ENCODE measurements around the gene HAUS1. TPM values are rescaled to one million over a fixed set of nuclear protein-coding genes. Genes with fewer than 3 reads are reported as not detected.

The HAUS1 gene
- total and polyA plus RNA-seq, 2 donors (not counting 3 experiments of a cell fraction or from before 2014, with no cell fraction given): 29.4 to 57.1 TPM

- FAIRE-seq (no peak), DNase-seq (ENCODE audit: low read depth, low spot score) (no peak)
- Histone ChIP-seq H3K9me1 (replicated peaks; ENCODE audit: control insufficient read depth, extremely low read depth, insufficient read depth, low read length) (no peaks in the 10 kb centered on the region), H4K20me1 (replicated peaks; ENCODE audit: control insufficient read depth, extremely low read depth, insufficient read depth, low read length) (no peaks in the 10 kb centered on the region), H2AFZ (ENCODE audit: low read depth, low read length) (no peak overlapping the region), H3K27ac (ENCODE audit: insufficient read depth, low read depth, low read length) (no peak overlapping the region), H3K4me2 (ENCODE audit: insufficient read depth, low read length) (no peak overlapping the region), H3K79me2 (ENCODE audit: control insufficient read depth, insufficient read depth, low read length) (no peaks in the 10 kb centered on the region), H3K27me3 (ENCODE audit: control insufficient read depth in 2 of 2, insufficient read depth in 2 of 2, low read length in 2 of 2) (no peaks in the 10 kb centered on the region), H3K4me3 (replicated peaks in 1 of 3; ENCODE audit: insufficient read depth in 1 of 3, low read depth in 1 of 3, low read length in 3 of 3) (no peak overlapping the region), H3K36me3 (ENCODE audit: control insufficient read depth in 2 of 2, extremely low read depth in 1 of 2, insufficient read depth in 2 of 2, low read length in 2 of 2) (no peaks in the 10 kb centered on the region), H3K9me3 (replicated peaks; ENCODE audit: control insufficient read depth, insufficient read depth, low read length) (no peaks in the 10 kb centered on the region), H3K4me1 (ENCODE audit: control insufficient read depth, extremely low read depth, insufficient read depth, low read length) (no peaks in the 10 kb centered on the region), H3K9ac (replicated peaks; ENCODE audit: extremely low read depth, insufficient read depth, low read length) (no peak overlapping the region)
- TF ChIP-seq FOS (IDR thresholded peaks at IDR 0.05; ENCODE audit: borderline replicate concordance, insufficient read depth, low read length) (no peak), MYC (IDR thresholded peaks at IDR 0.05; ENCODE audit: low read depth, low read length) (no peak), POLR2A (IDR thresholded peaks at IDR 0.05; ENCODE audit: low read depth, low read length) (no peak), POLR2AphosphoS5 (IDR thresholded peaks at IDR 0.05; ENCODE audit: insufficient read depth, low read depth, low read length) (no peak), JUN (IDR thresholded peaks at IDR 0.05; ENCODE audit: borderline replicate concordance, insufficient read depth, insufficient read length, low read depth) (no peak), GATA2 (IDR thresholded peaks at IDR 0.05; ENCODE audit: insufficient read depth, insufficient read length, low read depth, low read length) (no peak), CTCF (IDR thresholded peaks at IDR 0.05; ENCODE audit: extremely low read depth in 1 of 2, insufficient read depth in 1 of 2, low read depth in 1 of 2, low read length in 2 of 2) (no peak), EZH2 (IDR thresholded peaks at IDR 0.05; ENCODE audit: borderline replicate concordance, low read depth, low read length, severe bottlenecking) (no peak), MAX (IDR thresholded peaks at IDR 0.05; ENCODE audit: insufficient read depth, insufficient read length) (no peak)
- intact Hi-C loops (cut with micrococcal nuclease): no loop called here
- ChIA-PET CTCF (interaction anchor here (0.7 to 1.0 kb wide), 2 partner anchors 8 to 518 kb away, joined by 3 read pairs; no protein-coding TSS in a partner anchor), POLR2A (no interaction called here)
- BruUV-seq (replicated peaks): no TSS peak
- dilution Hi-C loops (cut with MboI; ENCODE audit: extremely low pct_ligation_motif_present, low sequenced_read_pairs): no loop called here
These were observed 36.0 kb downstream of the HAUS1 start for GRCh38 chr18:46140173-46140572.

All from endothelial cell of umbilical vein (primary cell).